Naive thymus-derived CD8-positive, alpha-beta T cell (primary cell): Measurements from ENCODE around the gene NEB. TPM values are rescaled to one million over a fixed set of nuclear protein-coding genes. Genes with fewer than 3 reads are reported as not detected.

Experiments used
- ATAC-seq, 2 donors: fragments of 150-1000 bp; cut with Tn5 transposase in 1 of 2; sonication (Bioruptor Pico), chemical (Tn5 transposase) in 1 of 2; 1 replicate in 1 of 2; 2 replicates in 1 of 2; pipeline ENCODE4 v1.10.0; 2021; ENCODE audit warnings: mild to moderate bottlenecking in 2 of 2, moderate library complexity in 2 of 2
- POLR2A ChIA-PET: fragments of 350-600 bp; sonication (Branson Sonifier 250); formaldehyde crosslinking; loops from one replicate; lab custom pipeline; 2021; ENCODE audit warnings: antibody characterized with exemption; lab: Charles Lee
- DNase-seq, 10 donors: peaks; one replicate each; pipeline versions ENCODE4 v3.0.0 to v3.0.0-alpha.2; 2020 to 2022
- H3K27ac Mint-ChIP-seq, 10 donors: one replicate each; pipeline ENCODE4 v1.8.0; 2020 to 2022; ENCODE audit warnings: mild to moderate bottlenecking in 10 of 10, mixed read lengths in 10 of 10, moderate library complexity in 4 of 10, inconsistent platforms in 1 of 10
- H3K27me3 Mint-ChIP-seq, 5 donors: one replicate each; pipeline ENCODE4 v1.8.0; 2021 to 2022; ENCODE audit warnings: mixed read lengths in 5 of 5
- H3K36me3 Mint-ChIP-seq, 3 donors: one replicate each; pipeline ENCODE4 v1.8.0; 2020 to 2022; ENCODE audit warnings: mixed read lengths in 3 of 3, mild to moderate bottlenecking in 2 of 3, inconsistent platforms in 1 of 3
- H3K4me1 Mint-ChIP-seq, 4 donors: one replicate each; pipeline ENCODE4 v1.8.0; 2021 to 2022; ENCODE audit warnings: mixed read lengths in 4 of 4
- H3K4me3 Mint-ChIP-seq, 10 donors: one replicate each; pipeline ENCODE4 v1.8.0; 2020 to 2022; ENCODE audit warnings: mild to moderate bottlenecking in 10 of 10, mixed read lengths in 10 of 10, moderate library complexity in 6 of 10, inconsistent platforms in 1 of 10
- H3K9me3 Mint-ChIP-seq, 9 donors: one replicate each; pipeline ENCODE4 v1.8.0; 2020 to 2022; ENCODE audit warnings: mixed read lengths in 9 of 9, mild to moderate bottlenecking in 3 of 9, inconsistent platforms in 1 of 9, moderate library complexity in 1 of 9
- polyA plus RNA-seq, 3 donors: library from polyadenylated mRNA; unstranded; fragments of 300-500 nt; fragmentation: Illumina TruSeq; gene quantifications; one replicate each; pipeline ENCODE4 v1.2.3, GENCODE V29; 2021
- total RNA-seq, 8 experiments: library from RNA in 2 of 8; stranded (reverse) in 2 of 8; gene quantifications; one replicate each; pipeline ENCODE4 v1.2.3 and lab custom pipeline; 2021 to 2026

NEB gene
- total and polyA plus RNA-seq, 5 experiments from 2014 or later = 0.48 to 1.7 (median 1.1) TPM; not detected in 2

DNA sequence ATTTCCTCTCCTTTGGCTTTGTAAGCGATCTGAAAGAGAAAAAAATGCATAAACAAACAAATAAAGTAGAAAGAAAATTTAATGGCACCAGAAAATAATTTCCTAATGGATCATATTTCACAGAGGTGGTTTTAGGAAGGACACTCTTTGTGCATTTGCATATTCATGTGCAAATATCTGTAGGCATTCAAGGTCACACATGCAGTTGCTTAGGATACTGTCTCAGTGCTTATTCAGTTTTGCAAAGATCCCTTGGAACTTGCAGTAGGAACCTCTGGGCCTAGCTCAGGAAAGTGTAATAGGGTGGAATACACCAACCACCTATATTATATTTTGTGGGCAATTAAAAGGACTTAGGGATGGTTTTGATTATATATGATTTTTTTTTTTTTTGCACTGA lies 54.3 kb downstream of the NEB start:
- DNase-seq (no peak), ATAC-seq (no peak)
- Mint-ChIP-seq H3K4me1 (peaks cover 0 to 4% (median 0%) of the 10 kb centered on the region in 4 donors), H3K4me3 (no peak overlapping the region), H3K36me3 (peaks cover 0 to 4% (median 0%) of the 10 kb centered on the region in 3 donors), H3K9me3 (no peaks in the 10 kb centered on the region), H3K27me3 (peaks cover 0 to 7% (median 0%) of the 10 kb centered on the region in 5 donors), H3K27ac (peak overlapping the region in 1 of 10 donors; percentile 48)
- POLR2A ChIA-PET = no interaction called here

DNA sequence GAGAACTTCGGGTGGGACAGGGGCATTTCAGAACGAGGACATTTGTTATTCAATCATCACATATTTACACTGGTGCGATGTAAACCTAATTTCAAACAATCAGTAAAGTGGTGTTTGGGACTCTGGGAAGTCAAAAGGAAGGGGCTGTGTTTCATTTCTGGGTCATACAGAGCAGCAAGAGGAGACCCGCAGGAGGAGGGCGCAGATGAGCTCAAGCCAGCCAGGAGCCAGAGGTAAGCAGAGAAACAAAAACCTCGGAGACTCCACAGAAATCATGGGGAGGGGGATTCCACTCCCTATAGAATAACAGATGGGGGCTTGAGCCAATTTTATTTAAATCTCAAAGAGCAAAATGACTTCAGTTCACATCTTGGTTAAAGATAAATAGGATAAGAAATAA lies 55.4 kb downstream of the NEB start:
- peaks cover 0 to 7% (median 0%) of the 10 kb centered on the region in 5 donors for H3K27me3 Mint-ChIP-seq

DNA sequence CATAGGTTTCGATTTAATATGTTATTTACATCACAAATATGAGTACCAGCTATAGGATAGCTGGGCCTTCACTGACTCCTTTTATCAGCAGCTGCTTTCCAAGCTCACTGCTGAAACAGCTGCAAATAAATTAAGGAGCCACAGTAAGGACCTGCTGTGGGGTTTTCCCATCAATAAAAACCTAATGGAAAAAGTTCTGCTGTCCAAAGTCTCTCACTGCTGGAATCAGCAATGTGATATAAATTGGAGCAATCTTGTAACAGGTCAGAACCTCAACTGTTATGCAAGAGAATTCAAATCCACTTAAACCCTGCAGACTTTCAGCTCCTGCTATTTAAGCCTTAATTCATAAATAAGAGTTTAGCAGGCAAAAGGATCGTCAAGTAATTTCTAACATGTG lies 61.3 kb downstream of the NEB start:
- no peak overlapping the region for H3K27ac Mint-ChIP-seq
- H3K27me3 Mint-ChIP-seq = peaks cover 0 to 7% (median 0%) of the 10 kb centered on the region in 5 donors
- no peaks in the 10 kb centered on the region for H3K9me3 Mint-ChIP-seq
- POLR2A ChIA-PET = no interaction called here
- H3K36me3 Mint-ChIP-seq = peaks cover 0 to 1% (median 0%) of the 10 kb centered on the region in 3 donors
- ATAC-seq = no peak
- H3K4me1 Mint-ChIP-seq = peaks cover 0 to 23% (median 5%) of the 10 kb centered on the region in 4 donors
- no peak overlapping the region for H3K4me3 Mint-ChIP-seq
- DNase-seq = no peak

More for the DNA sequence above, 55.4 kb downstream of the NEB start:
- H3K36me3 Mint-ChIP-seq = peaks cover 0 to 4% (median 0%) of the 10 kb centered on the region in 3 donors
- DNase-seq = no peak
- H3K27ac Mint-ChIP-seq = no peak overlapping the region
- peaks cover 0 to 4% (median 0%) of the 10 kb centered on the region in 4 donors for H3K4me1 Mint-ChIP-seq
- no peak for ATAC-seq
- H3K9me3 Mint-ChIP-seq = no peaks in the 10 kb centered on the region
- no peak overlapping the region for H3K4me3 Mint-ChIP-seq
- POLR2A ChIA-PET = no interaction called here

DNA sequence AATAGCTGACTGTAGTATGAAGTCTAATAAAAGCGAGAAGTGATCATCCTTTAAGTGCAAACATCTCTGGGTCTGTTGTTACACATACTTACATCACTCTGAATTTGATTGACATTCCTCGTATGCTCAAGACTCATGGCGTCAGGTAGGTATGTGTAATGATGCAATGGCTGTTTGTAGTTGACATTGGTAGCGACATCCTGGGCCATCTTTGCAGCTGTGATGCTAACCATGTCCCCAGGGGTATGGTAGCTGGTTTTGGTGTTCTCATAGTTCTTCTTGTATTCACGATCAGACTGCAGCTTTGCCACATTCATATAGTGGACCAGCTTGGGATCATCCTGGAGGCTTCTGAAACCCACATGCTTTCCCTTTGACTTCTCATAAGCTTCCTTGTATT lies 62.0 kb downstream of the NEB start:
- H3K9me3 Mint-ChIP-seq = no peaks in the 10 kb centered on the region
- no peak overlapping the region for H3K4me3 Mint-ChIP-seq
- peaks cover 0 to 7% (median 0%) of the 10 kb centered on the region in 5 donors for H3K27me3 Mint-ChIP-seq
- peak overlapping the region in 1 of 10 donors; percentile 22 for H3K27ac Mint-ChIP-seq
- peaks cover 0 to 23% (median 5%) of the 10 kb centered on the region in 4 donors for H3K4me1 Mint-ChIP-seq
- POLR2A ChIA-PET = no interaction called here
- no peaks in the 10 kb centered on the region for H3K36me3 Mint-ChIP-seq
- DNase-seq (no peak), ATAC-seq (no peak)

DNA sequence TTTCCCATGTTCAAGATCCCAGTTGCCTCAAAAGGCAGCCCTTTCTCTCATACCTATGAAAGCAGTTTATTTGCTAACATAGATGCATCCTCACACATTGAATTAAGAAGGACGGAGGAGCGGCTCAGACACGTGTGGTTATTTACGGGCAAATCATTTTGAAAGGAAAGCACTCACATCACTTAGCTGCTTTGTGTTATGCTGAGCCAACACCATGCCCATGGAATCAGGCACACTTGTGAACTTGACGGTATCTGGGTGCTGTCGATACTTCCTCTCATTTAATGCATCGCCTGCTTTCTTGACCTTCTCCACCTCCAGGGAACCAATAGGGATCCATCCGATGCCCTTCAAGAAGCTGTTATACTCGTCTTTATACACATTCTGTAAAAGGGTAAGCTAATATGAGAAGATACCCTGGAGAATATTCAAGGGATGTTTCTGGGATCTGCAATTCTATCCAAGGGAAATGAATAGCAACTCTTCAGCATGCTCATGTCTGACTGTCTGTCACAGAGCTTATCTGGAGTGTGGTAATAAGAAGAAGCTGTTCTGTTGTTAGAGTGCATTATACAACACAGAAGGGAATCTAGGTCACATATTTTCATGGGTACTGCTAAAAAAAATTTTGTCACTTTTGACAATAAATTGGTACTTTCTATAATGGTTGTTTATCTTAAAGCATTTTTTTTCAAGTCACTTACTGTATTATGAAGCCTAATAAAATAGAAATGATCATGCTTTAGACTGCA lies 63.3 kb downstream of the NEB start:
- POLR2A ChIA-PET = no interaction called here
- ATAC-seq = no peak
- peaks cover 0 to 23% (median 5%) of the 10 kb centered on the region in 4 donors for H3K4me1 Mint-ChIP-seq

DNA sequence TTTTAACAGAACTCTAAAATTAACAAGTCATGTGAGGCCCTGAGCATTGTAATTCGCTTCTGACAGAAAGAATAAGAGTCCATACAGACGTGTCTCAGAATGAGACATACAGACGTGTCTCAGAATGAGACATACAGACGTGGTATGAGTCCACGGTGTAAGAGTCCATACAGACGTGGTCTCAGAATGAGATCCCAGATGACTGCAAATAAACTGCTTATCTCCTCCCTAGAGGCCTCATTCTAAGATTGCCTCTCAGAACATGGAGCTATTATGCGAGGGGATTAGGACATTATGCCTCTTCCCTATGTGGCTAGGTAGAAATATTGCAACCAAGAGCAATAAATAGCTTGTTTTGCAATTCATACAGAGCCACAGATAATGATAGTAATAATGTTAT lies 63.9 kb downstream of the NEB start:
- no peak overlapping the region for H3K27ac Mint-ChIP-seq
- no peaks in the 10 kb centered on the region for H3K9me3 Mint-ChIP-seq
- ATAC-seq = no peak
- DNase-seq = no peak
- no peaks in the 10 kb centered on the region for H3K27me3 Mint-ChIP-seq
- H3K36me3 Mint-ChIP-seq = no peaks in the 10 kb centered on the region
- H3K4me1 Mint-ChIP-seq = peaks cover 0 to 19% (median 5%) of the 10 kb centered on the region in 4 donors
- POLR2A ChIA-PET = no interaction called here
- no peak overlapping the region for H3K4me3 Mint-ChIP-seq

More for the DNA sequence above, 63.3 kb downstream of the NEB start:
- no peak overlapping the region for H3K4me3 Mint-ChIP-seq
- H3K27ac Mint-ChIP-seq = no peak overlapping the region
- no peak for DNase-seq
- no peaks in the 10 kb centered on the region for H3K36me3 Mint-ChIP-seq
- H3K9me3 Mint-ChIP-seq = no peaks in the 10 kb centered on the region
- no peaks in the 10 kb centered on the region for H3K27me3 Mint-ChIP-seq

DNA sequence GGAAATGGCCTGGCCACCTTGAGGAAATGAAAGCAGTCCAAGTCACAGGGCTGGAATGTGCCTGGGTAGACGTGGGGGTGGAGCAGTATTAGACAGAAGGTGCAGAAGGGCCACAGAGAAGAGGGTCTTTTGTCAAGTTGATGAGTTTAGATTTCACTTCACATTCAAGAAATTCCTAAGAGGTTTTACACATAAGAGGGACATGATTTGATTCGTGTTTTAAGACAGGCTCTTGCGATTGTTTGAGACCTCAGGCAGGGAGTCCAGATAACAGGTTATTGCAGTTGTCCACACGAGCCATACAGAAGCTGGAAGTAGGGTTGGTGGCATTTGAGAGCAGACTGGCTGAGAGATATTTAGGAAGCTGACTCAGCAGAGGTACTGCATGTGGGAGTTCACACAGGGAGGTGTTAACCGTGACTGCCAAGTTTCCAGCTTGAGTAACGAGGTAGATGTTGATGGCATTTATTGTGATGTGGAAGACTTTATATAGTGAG lies 64.6 kb downstream of the NEB start:
- H3K27me3 Mint-ChIP-seq = no peaks in the 10 kb centered on the region
- H3K27ac Mint-ChIP-seq = no peak overlapping the region
- H3K9me3 Mint-ChIP-seq = no peaks in the 10 kb centered on the region
- no peak overlapping the region for H3K4me3 Mint-ChIP-seq
- POLR2A ChIA-PET = no interaction called here
- ATAC-seq (no peak), DNase-seq (no peak)
- peaks cover 0 to 21% (median 5%) of the 10 kb centered on the region in 4 donors for H3K4me1 Mint-ChIP-seq
- no peaks in the 10 kb centered on the region for H3K36me3 Mint-ChIP-seq

DNA sequence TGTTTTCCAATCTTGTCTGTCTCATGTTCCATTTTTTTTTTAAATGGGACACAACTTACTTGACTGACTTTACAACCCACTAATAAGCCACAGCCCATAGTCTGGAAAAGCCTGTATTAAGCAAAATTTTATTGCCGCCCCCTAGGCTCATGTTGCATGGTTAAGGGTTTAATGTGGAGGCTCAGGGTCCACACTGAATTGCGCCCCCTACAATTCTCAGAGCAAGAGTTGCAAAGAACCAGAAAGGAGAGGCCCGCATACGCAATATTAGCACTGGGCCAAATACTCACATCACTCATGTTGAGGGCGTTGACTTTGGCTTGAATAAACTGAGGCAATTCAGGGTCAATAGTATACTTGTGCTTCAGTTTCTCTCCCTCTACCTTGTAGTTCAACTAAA lies 65.5 kb downstream of the NEB start:
- POLR2A ChIA-PET = no interaction called here
- Mint-ChIP-seq H3K27me3 (no peaks in the 10 kb centered on the region), H3K9me3 (no peaks in the 10 kb centered on the region), H3K4me1 (peaks cover 0 to 22% (median 5%) of the 10 kb centered on the region in 4 donors), H3K36me3 (peaks cover 0 to under 1% (median 0%) of the 10 kb centered on the region in 3 donors), H3K4me3 (no peak overlapping the region), H3K27ac (no peak overlapping the region)
- no peak for DNase-seq
- ATAC-seq = no peak

DNA sequence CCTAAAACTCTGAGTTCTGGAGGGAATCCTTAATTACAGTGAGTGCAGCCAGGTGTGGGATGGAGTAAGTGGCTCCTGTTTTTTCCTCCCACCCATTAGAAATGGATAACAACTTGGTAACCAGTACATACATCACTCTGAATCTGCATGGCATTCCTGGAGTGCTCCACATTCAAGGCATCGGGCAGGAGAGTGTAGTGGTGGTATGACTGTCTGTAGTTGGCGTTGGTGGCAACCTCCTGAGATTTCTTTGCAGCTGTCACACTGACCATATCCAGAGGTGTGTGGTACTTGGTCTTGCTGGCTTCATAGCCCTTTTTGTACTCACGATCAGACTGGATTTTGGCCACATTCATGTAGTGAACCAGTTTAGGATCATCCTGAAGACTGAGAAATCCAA lies 68.3 kb downstream of the NEB start:
- ATAC-seq = no peak
- H3K27ac Mint-ChIP-seq = peak overlapping the region in 1 of 10 donors; percentile 54
- H3K9me3 Mint-ChIP-seq = no peaks in the 10 kb centered on the region
- no peak for DNase-seq
- POLR2A ChIA-PET = no interaction called here
- no peaks in the 10 kb centered on the region for H3K27me3 Mint-ChIP-seq
- peaks cover 0 to 9% (median 0%) of the 10 kb centered on the region in 3 donors for H3K36me3 Mint-ChIP-seq
- peaks cover 0 to 14% (median 5%) of the 10 kb centered on the region in 4 donors for H3K4me1 Mint-ChIP-seq
- H3K4me3 Mint-ChIP-seq = no peak overlapping the region

DNA sequence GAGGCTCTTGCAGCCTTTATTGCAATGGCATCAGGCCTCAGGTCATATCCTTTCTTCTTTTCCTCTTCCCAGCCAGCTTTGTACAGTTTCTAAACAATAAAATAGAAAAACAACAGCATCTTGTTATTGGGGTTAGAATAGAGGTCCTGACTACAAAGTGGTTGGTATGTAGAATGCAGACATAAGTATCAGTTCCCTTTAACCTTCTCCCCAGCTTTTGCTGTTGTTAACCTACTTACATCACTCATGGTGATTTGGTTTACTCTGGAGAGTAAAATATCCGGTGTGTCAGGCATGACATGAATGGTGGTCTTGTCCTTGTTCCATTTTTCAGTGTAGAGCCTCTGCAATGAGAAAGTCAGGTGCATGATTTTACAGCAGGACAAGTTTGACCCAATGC lies 69.8 kb downstream of the NEB start:
- H3K27ac Mint-ChIP-seq = no peak overlapping the region
- H3K4me3 Mint-ChIP-seq = no peak overlapping the region
- DNase-seq = no peak
- POLR2A ChIA-PET = no interaction called here
- no peaks in the 10 kb centered on the region for H3K9me3 Mint-ChIP-seq
- H3K27me3 Mint-ChIP-seq = no peaks in the 10 kb centered on the region
- H3K4me1 Mint-ChIP-seq = peaks cover 0 to 6% (median 3%) of the 10 kb centered on the region in 4 donors
- ATAC-seq = no peak
- H3K36me3 Mint-ChIP-seq = peaks cover 0 to 10% (median 0%) of the 10 kb centered on the region in 3 donors

DNA sequence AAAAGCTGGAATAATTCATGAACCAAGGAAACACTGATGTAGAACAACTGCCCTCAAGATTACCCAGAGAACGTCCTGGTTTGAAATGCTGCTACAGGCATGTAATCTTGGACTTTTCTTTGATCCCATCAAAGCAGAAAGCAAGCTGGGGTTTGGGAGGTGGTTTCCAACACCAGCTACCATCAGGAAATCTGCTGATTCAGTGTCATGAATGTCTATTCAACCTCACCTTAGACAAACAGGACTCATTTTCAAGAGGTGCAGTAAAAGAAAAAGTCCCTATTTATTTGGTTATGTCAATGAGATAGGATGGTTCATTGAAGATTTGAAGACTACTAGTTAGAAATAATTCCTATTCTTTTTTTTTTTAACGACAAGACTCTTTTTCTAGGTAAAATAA lies 72.7 kb downstream of the NEB start:
- Mint-ChIP-seq H3K4me3 (no peak overlapping the region), H3K36me3 (peaks cover 0 to 10% (median 0%) of the 10 kb centered on the region in 3 donors), H3K27me3 (no peaks in the 10 kb centered on the region), H3K27ac (no peak overlapping the region), H3K4me1 (peaks cover 0 to 3% (median 0%) of the 10 kb centered on the region in 4 donors), H3K9me3 (no peaks in the 10 kb centered on the region)
- DNase-seq (no peak), ATAC-seq (no peak)
- POLR2A ChIA-PET = no interaction called here

DNA sequence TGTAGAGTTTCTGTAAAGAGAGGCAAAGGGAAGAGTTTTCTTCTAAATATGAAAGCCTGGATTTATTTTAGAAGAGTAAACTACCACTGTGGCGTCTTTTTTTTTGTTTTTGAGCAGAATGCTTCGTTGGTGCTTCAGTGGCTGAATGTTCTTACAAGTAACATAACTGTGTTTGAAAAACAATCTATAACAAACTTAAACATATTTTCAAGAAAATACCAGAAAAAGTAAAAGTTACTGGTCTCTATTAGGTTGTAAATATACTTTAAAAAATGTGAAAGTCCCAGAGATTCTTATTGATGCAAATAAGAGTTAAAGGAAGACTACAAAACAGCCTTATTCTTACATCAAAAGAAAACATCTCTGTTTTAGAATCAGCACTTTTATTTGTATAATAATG lies 76.2 kb downstream of the NEB start:
- POLR2A ChIA-PET = no interaction called here
- Mint-ChIP-seq H3K27me3 (no peaks in the 10 kb centered on the region), H3K4me3 (no peak overlapping the region), H3K27ac (no peak overlapping the region), H3K9me3 (no peaks in the 10 kb centered on the region), H3K4me1 (no peaks in the 10 kb centered on the region), H3K36me3 (peaks cover 0 to 6% (median 0%) of the 10 kb centered on the region in 3 donors)
- DNase-seq = no peak
- no peak for ATAC-seq

DNA sequence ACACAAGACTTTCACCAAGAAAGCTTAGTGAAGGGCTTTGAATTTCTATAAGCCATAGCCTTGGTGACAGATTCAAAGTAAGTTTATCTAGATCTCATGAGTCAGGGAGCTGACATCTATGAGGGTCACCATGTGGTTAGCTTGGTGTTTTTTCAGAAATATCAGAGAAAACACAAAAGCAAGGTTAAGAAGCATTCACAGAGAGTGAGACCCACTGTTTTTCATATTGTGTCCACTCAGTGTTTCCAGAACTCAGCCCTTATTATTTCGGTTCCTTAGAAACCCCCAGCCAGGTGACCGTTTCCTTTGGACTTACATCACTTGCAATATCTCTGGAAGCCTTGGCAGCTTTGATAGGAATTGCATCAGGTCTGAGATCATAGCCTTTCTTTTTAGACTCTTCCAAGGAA lies 76.6 kb downstream of the NEB start:
- no peaks in the 10 kb centered on the region for H3K9me3 Mint-ChIP-seq
- no peak overlapping the region for H3K27ac Mint-ChIP-seq
- no peaks in the 10 kb centered on the region for H3K27me3 Mint-ChIP-seq
- H3K4me3 Mint-ChIP-seq = no peak overlapping the region
- DNase-seq (no peak), ATAC-seq (no peak)
- peaks cover 0 to 5% (median 0%) of the 10 kb centered on the region in 3 donors for H3K36me3 Mint-ChIP-seq
- POLR2A ChIA-PET = no interaction called here
- H3K4me1 Mint-ChIP-seq = no peaks in the 10 kb centered on the region
